Lung (tissue), 12 donors: ENCODE measurements around the gene TGFBR3. TPM values are rescaled to one million over a fixed set of nuclear protein-coding genes. Genes with fewer than 3 reads are reported as not detected.
A peak's percentile ranks its signal among the peaks of the same experiment; 100 is the strongest.

Experiments used
- ATAC-seq: fragments of 200-7000 bp; cut with Tn5 transposase; one replicate; pipeline ENCODE4 v1.9.1; 2020; ENCODE audit warnings: moderate number of reproducible peaks; ENCODE audit not compliant: insufficient read depth, low FRiP score
- DNase-seq, 3 donors: peaks; one replicate each; pipeline ENCODE4 v3.0.0-alpha.2; 2013 to 2017
- H3K27ac ChIP-seq, 2 donors: one replicate each; pipeline ENCODE4 v1.5.1; 2013; ENCODE audit warnings: mild to moderate bottlenecking in 2 of 2, moderate library complexity in 2 of 2, control low read depth in 1 of 2, inconsistent platforms in 1 of 2, low read depth in 1 of 2, low read length in 1 of 2
- H3K27me3 ChIP-seq, 3 donors: one replicate each; pipeline ENCODE4 v1.5.1; 2013; ENCODE audit warnings: low read length in 2 of 3; ENCODE audit not compliant: control insufficient read depth in 3 of 3, insufficient read depth in 3 of 3
- H3K36me3 ChIP-seq, 4 donors: one replicate each; pipeline ENCODE4 v1.5.1; 2013; ENCODE audit warnings: low read length in 4 of 4, mild to moderate bottlenecking in 1 of 4, moderate library complexity in 1 of 4; ENCODE audit not compliant: control insufficient read depth in 4 of 4, insufficient read depth in 4 of 4
- H3K4me1 ChIP-seq, 5 donors: one replicate each; pipeline ENCODE4 v1.5.1; 2013; ENCODE audit warnings: low read length in 5 of 5, mild to moderate bottlenecking in 2 of 5, moderate library complexity in 1 of 5; ENCODE audit not compliant: control insufficient read depth in 5 of 5, insufficient read depth in 5 of 5
- H3K4me3 ChIP-seq: one replicate; pipeline ENCODE4 v1.5.1; 2013; ENCODE audit warnings: mild to moderate bottlenecking, control low read depth, moderate library complexity
- H3K9ac ChIP-seq, 2 donors: one replicate each; pipeline ENCODE4 v1.5.1; 2013; ENCODE audit warnings: low read length in 2 of 2, control low read depth in 1 of 2; ENCODE audit not compliant: insufficient read depth in 1 of 2
- H3K9me3 ChIP-seq, 4 donors: one replicate each; pipeline ENCODE4 v1.5.1; 2013; ENCODE audit warnings: low read length in 3 of 4, mild to moderate bottlenecking in 1 of 4, moderate library complexity in 1 of 4; ENCODE audit not compliant: control insufficient read depth in 4 of 4, insufficient read depth in 3 of 4
- CTCF ChIP-seq: IDR thresholded peaks from 2 replicates; pipeline ENCODE4 v1.5.1; 2012; ENCODE audit warnings: mild to moderate bottlenecking; ENCODE audit errors: control extremely low read depth, extremely low read depth
- WGBS, 2 donors: extraction: QIAGEN DNeasy Blood & Tissue Kit; methylation state at CpG; one replicate each; pipeline ENCODE4 v1.1.7; 2013; 5-methylcytosine and 5-hydroxymethylcytosine counted together
- polyA plus RNA-seq, 2 donors: library from polyadenylated mRNA; stranded (reverse); fragments of 200-250 nt; gene quantifications; one replicate each; pipeline ENCODE4 v1.2.1, GENCODE V29; 2013
- total RNA-seq, 2 donors: library from RNA; depleted of rRNA in 1 of 2; stranded (reverse); fragments of >200 nt in 1 of 2; gene quantifications; one replicate each; pipeline ENCODE4 v1.2.1, GENCODE V29; 2014 to 2021
- donor health status: control.
- donor health status: control.
- donor health status: Bipolar disorder and iron deficiency.
- donor health status: healthy.
- donor health status: DM: yes; HTN: yes; CAD: no.

TGFBR3 gene
- total and polyA plus RNA-seq, 4 donors, result 13.1 to 99.6 (median 26.5) TPM

GRCh38 chr1:91754348-91754747, 131.6 kb downstream of the TGFBR3 start:
- ATAC-seq, result no peak
- Histone ChIP-seq H3K9ac (no peak overlapping the region), H3K4me1 (peaks cover 10 to 35% (median 13%) of the 10 kb centered on the region in 5 donors), H3K36me3 (peaks cover 0 to 8% (median 2%) of the 10 kb centered on the region in 4 donors), H3K4me3 (no peak overlapping the region), H3K27me3 (no peaks in the 10 kb centered on the region), H3K9me3 (no peaks in the 10 kb centered on the region), H3K27ac (peak overlapping the region in 1 of 2 donors; percentile 36)
- DNase-seq, result no peak
- WGBS, 2 donors, result 69 to 84% methylated on average over 3 of the region's 3 CpGs
- no peak for TF ChIP-seq CTCF

- Histone ChIP-seq H3K27ac (no peak overlapping the region), H3K9me3 (no peaks in the 10 kb centered on the region), H3K4me1 (peaks cover 10 to 35% (median 13%) of the 10 kb centered on the region in 5 donors), H3K4me3 (no peak overlapping the region), H3K36me3 (peaks cover 0 to 8% (median 2%) of the 10 kb centered on the region in 4 donors), H3K9ac (no peak overlapping the region), H3K27me3 (no peaks in the 10 kb centered on the region)
- 89 to 94% methylated on average over 3 of the region's 3 CpGs for WGBS, 2 donors
- DNase-seq, result no peak
- no peak for ATAC-seq
- no peak for TF ChIP-seq CTCF
Observed at GRCh38 chr1:91753878-91754277, 132.1 kb downstream of the TGFBR3 start.

- ATAC-seq, result no peak
- DNase-seq, result no peak
- no peak overlapping the region for H3K4me3 ChIP-seq
- H3K9ac ChIP-seq, result no peak overlapping the region
- TF ChIP-seq CTCF, result no peak
- no peaks in the 10 kb centered on the region for H3K9me3 ChIP-seq
- H3K27me3 ChIP-seq, result no peaks in the 10 kb centered on the region
- WGBS, 2 donors, result 86 to 87% methylated on average over 2 of the region's 2 CpGs
- no peak overlapping the region for H3K27ac ChIP-seq
- peaks cover 0 to 2% (median under 1%) of the 10 kb centered on the region in 4 donors for H3K36me3 ChIP-seq
- H3K4me1 ChIP-seq, result peaks cover 10 to 38% (median 13%) of the 10 kb centered on the region in 5 donors
Observed at GRCh38 chr1:91752324-91752723, 133.6 kb downstream of the TGFBR3 start.

- DNase-seq, result peak; percentile 35 to 88 (median 88)
- Histone ChIP-seq H3K9me3 (peaks cover 0 to 2% (median 0%) of the 10 kb centered on the region in 4 donors), H3K27ac (peak overlapping the region in 1 of 2 donors; percentile 61), H3K36me3 (peaks cover 0 to 4% (median under 1%) of the 10 kb centered on the region in 4 donors), H3K9ac (peak overlapping the region in 1 of 2 donors; percentile 36), H3K4me1 (peaks cover 10 to 48% (median 20%) of the 10 kb centered on the region in 5 donors), H3K4me3 (no peak overlapping the region), H3K27me3 (no peaks in the 10 kb centered on the region)
- ATAC-seq, result peak; percentile 56
- TF ChIP-seq CTCF, result no peak
- WGBS, 2 donors, result 44 to 57% methylated on average over 3 of the region's 3 CpGs
Observed at GRCh38 chr1:91751275-91751674, 134.7 kb downstream of the TGFBR3 start.
